Measurements from ENCODE around the gene PTCD3.

Gene PTCD3

GRCh38 chr2:86094229-86094628 lies 11.8 kb upstream of the PTCD3 start:
- Histone ChIP-seq H3K9me3 (no peaks in the 10 kb centered on the region), H3K4me3 (ENCODE audit: low read depth, low read length) (no peak overlapping the region), H3K4me1 (no peaks in the 10 kb centered on the region), H3K27me3 (no peaks in the 10 kb centered on the region), H3K36me3 (peaks cover 22% of the 10 kb centered on the region)
- TF ChIP-seq, protein P1, sequence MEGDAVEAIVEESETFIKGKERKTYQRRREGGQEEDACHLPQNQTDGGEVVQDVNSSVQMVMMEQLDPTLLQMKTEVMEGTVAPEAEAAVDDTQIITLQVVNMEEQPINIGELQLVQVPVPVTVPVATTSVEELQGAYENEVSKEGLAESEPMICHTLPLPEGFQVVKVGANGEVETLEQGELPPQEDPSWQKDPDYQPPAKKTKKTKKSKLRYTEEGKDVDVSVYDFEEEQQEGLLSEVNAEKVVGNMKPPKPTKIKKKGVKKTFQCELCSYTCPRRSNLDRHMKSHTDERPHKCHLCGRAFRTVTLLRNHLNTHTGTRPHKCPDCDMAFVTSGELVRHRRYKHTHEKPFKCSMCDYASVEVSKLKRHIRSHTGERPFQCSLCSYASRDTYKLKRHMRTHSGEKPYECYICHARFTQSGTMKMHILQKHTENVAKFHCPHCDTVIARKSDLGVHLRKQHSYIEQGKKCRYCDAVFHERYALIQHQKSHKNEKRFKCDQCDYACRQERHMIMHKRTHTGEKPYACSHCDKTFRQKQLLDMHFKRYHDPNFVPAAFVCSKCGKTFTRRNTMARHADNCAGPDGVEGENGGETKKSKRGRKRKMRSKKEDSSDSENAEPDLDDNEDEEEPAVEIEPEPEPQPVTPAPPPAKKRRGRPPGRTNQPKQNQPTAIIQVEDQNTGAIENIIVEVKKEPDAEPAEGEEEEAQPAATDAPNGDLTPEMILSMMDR (IDR thresholded peaks at IDR 0.05; ENCODE audit: low read depth, low read length), result no peak
- DNase-seq, result no peak

DNA sequence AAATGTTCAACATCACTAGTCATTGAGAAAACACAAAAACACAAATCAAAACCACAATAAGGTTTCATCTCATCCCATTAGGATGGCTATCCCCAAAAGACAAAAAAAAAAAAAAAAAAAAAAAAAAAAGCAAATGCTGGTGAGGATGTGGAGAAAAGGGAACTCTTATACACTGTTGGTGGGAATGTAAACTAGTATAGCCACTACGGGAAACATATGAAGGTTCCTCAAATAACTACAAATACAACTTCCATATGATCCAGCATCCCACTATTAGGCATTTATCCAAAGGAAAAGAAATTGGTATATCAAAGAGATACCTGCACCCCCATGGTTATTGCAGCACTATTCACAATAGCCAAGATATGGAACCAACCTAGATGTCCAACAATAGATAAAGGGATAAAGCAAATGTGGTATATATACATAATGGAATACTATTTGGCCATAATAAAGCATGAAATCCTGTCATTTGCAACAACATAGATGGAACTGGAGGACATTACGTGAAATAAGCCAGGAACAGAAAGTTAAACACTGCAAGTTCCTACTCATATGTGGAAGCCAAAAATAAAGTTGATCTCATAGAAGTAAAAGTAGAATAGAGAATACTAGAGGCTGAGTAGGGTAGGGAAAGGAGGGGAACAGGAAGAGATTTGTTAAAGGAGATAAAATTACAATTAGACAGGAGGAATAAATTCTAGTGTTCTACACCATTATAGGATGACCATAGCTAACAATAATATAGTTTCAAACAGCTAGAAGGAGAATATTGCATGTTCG lies 8.7 kb upstream of the PTCD3 start:
- H3K36me3 ChIP-seq, result peaks cover 15% of the 10 kb centered on the region
- no peaks in the 10 kb centered on the region for H3K27me3 ChIP-seq
- H3K4me1 ChIP-seq, result no peaks in the 10 kb centered on the region
- DNase-seq, result no peak
- TF ChIP-seq, protein P1 (IDR thresholded peaks at IDR 0.05; ENCODE audit: low read depth, low read length), result no peak
- no peak overlapping the region for H3K4me3 ChIP-seq (ENCODE audit: low read depth, low read length)
- no peaks in the 10 kb centered on the region for H3K9me3 ChIP-seq

- Histone ChIP-seq H3K36me3 (peaks cover 18% of the 10 kb centered on the region), H3K4me1 (no peaks in the 10 kb centered on the region), H3K4me3 (ENCODE audit: low read depth, low read length) (no peak overlapping the region), H3K27me3 (no peaks in the 10 kb centered on the region), H3K9me3 (no peaks in the 10 kb centered on the region)
- TF ChIP-seq, protein P1 (IDR thresholded peaks at IDR 0.05; ENCODE audit: low read depth, low read length), result no peak
- DNase-seq, result no peak
Observed at GRCh38 chr2:86097913-86098312, 8.1 kb upstream of the PTCD3 start.

DNA sequence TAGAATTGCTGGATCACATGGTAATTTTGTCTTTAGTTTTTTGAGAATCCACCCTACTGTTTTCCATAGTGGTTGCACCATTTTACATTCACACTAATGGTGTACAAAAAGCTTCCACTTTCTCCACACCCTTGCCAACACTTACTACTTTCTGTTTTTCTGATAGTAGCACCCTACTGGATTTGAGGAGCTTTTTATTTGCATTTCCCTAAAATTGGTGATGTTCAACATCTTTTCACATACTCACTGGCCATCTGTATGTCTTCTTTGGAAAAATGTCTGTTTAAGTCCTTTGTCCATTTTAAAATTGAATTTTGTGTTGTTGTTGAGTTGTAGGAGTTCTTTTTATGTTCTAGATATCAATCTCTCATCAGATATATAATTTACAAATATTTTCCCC lies 3.9 kb upstream of the PTCD3 start:
- Histone ChIP-seq H3K36me3 (peaks cover 19% of the 10 kb centered on the region), H3K4me3 (ENCODE audit: low read depth, low read length) (no peak overlapping the region), H3K27me3 (no peaks in the 10 kb centered on the region), H3K9me3 (no peaks in the 10 kb centered on the region), H3K4me1 (no peaks in the 10 kb centered on the region)
- TF ChIP-seq, protein P1 (IDR thresholded peaks at IDR 0.05; ENCODE audit: low read depth, low read length), result no peak
- no peak for DNase-seq

GRCh38 chr2:86105252-86105968 lies 625 bp upstream of the PTCD3 start, which contains the start of gene POLR1A:
POLR1A (minus strand) TSS chr2:86105886; CDS start chr2:86105776, 110 bp downstream.
- peaks cover 15% of the 10 kb centered on the region for H3K36me3 ChIP-seq

More at GRCh38 chr2:86105252-86105968, 625 bp upstream of the PTCD3 start, which contains the start of gene POLR1A:
- no peaks in the 10 kb centered on the region for H3K4me1 ChIP-seq
- H3K4me3 ChIP-seq (ENCODE audit: low read depth, low read length), result peak within 1 kb of the TSS; percentile 94
- TF ChIP-seq, protein P1 (IDR thresholded peaks at IDR 0.05; ENCODE audit: low read depth, low read length), result no peak
- H3K9me3 ChIP-seq, result no peaks in the 10 kb centered on the region
- H3K27me3 ChIP-seq, result no peaks in the 10 kb centered on the region
- DNase-seq, result peak; percentile 81

All from BE2C (cell line).